Stimulated activated memory B cell treated with anti-CD40 and anti-IgM and Interleukin-4, amounts not matched to agents 10 μg/mL and 1 μg/mL and 100 μg/mL, for 72 hours (primary cell): Measurements from ENCODE around the gene ALX3.

Experiments
- ATAC-seq: fragments of 150-1000 bp; cut with Tn5 transposase; 2 replicates; pipeline ENCODE4 v1.10.0; 2021
- H3K27ac Mint-ChIP-seq: one replicate; pipeline ENCODE4 v1.8.0; 2022; ENCODE audit warnings: mild to moderate bottlenecking, mixed read lengths
- H3K27me3 Mint-ChIP-seq: one replicate; pipeline ENCODE4 v1.8.0; 2022; ENCODE audit warnings: mixed read lengths
- H3K36me3 Mint-ChIP-seq: one replicate; pipeline ENCODE4 v1.8.0; 2022; ENCODE audit warnings: mixed read lengths
- H3K4me1 Mint-ChIP-seq: one replicate; pipeline ENCODE4 v1.8.0; 2022; ENCODE audit warnings: mixed read lengths
- H3K4me3 Mint-ChIP-seq: one replicate; pipeline ENCODE4 v1.8.0; 2022; ENCODE audit warnings: mild to moderate bottlenecking, moderate library complexity, mixed read lengths
- H3K9me3 Mint-ChIP-seq: one replicate; pipeline ENCODE4 v1.8.0; 2022; ENCODE audit warnings: mixed read lengths

The ALX3 gene

DNA sequence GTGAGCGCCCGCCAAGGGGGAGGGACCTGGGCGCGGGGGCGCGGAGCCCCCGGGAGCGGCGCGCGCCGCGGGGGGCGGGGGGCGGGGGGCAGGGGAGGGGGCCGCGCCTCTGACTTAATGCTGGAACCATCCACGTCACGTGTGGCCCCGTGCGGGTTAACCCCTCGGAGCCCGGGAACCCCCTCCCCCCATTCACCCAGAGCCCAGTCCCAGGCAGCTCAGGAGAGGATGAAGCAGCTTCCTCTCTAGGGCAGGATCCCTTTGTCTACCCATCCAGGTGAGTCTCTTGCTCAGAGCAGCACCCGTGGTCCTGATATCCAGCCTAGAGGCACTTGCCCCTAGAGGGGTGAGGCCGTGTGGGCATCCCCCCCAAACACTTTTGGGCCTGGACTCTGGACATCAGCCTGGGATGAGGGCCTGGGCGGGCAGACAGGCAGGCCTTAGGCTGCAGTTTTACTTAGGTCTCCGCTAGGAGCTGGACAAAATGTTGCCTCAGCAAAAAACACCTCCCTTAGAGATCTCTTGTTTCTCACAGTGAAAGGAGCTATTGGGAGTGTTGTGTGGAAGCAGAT, at the start of gene ALX3:
TSS of gene ALX3 (minus strand) at position 2 of the 572 bp plus-strand sequence. CDS start 60 bp downstream, outside the sequence.
- H3K9me3 Mint-ChIP-seq = no peaks in the 10 kb centered on the region
- ATAC-seq = no peak
- H3K36me3 Mint-ChIP-seq = no peaks in the 10 kb centered on the region
- H3K27ac Mint-ChIP-seq = no peak within 1 kb of the TSS
- H3K27me3 Mint-ChIP-seq = peaks cover 77% of the 10 kb centered on the region
- peaks cover 26% of the 10 kb centered on the region for H3K4me1 Mint-ChIP-seq
- peak within 1 kb of the TSS; percentile 71 for H3K4me3 Mint-ChIP-seq

DNA sequence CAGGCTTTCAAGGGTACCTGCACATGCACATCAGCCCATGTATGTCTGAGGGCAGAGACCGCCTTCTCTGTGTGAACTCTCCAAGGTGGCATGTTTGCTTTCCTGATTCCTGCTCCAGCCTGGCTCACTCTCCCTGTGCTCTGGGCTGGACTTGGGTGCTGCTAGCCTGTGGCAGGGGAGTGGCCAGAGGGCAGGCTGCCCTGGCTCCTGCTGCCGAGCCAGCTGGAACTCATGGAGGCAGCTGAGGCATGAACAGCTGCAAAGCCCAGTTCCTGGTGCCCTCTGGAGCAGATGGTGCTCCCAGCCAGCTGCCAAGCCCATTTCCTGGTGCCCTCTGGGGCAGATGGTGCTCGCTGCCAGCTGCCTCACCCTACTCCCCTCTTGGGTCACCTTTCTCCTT, 49.4 kb upstream of the ALX3 start:
- H3K36me3 Mint-ChIP-seq = peaks cover 8% of the 10 kb centered on the region
- no peak overlapping the region for H3K27ac Mint-ChIP-seq
- no peak for ATAC-seq
- H3K4me3 Mint-ChIP-seq = no peak overlapping the region
- peaks cover 7% of the 10 kb centered on the region for H3K9me3 Mint-ChIP-seq
- H3K27me3 Mint-ChIP-seq = peaks cover 68% of the 10 kb centered on the region
- H3K4me1 Mint-ChIP-seq = peaks cover 13% of the 10 kb centered on the region

DNA sequence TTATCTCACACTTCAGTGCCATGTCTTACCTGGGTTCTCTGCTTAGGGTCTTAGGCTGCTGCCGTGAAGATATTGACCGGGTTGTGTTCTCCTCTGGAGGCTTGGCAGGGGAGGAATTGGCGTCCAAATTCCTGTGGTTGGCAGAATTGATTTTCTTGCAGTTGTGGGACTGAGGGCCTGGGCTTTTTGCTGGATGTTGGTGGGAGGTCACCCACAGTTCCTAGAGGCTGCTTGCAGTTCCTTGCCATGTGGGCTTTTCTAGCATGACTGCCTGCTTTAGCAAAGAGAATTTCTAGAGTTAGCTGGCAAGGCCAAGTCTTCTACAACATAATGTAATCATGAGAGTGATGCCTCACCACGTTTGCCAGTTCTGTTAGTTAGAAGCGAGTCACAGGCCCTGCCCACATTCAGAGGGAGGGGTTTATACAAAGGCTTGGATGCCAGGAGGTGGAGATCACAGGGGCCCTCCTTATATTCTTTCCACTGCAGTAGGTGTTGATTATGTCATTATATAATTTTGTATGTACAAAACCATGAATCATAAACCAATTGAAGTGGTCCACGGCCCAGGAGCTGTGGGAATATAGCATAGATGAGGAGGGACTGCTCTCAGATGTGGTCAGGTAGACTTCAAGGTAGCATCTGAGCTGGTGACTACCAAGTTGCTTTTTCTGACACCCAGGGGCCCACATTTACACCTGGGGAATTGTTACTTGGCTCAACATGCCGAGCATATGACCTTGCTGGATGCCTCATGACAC, 48.3 kb upstream of the ALX3 start:
- Mint-ChIP-seq H3K36me3 (peaks cover 8% of the 10 kb centered on the region), H3K27ac (no peak overlapping the region), H3K9me3 (peaks cover 7% of the 10 kb centered on the region), H3K27me3 (peaks cover 72% of the 10 kb centered on the region), H3K4me1 (peaks cover 13% of the 10 kb centered on the region), H3K4me3 (no peak overlapping the region)
- ATAC-seq = no peak

DNA sequence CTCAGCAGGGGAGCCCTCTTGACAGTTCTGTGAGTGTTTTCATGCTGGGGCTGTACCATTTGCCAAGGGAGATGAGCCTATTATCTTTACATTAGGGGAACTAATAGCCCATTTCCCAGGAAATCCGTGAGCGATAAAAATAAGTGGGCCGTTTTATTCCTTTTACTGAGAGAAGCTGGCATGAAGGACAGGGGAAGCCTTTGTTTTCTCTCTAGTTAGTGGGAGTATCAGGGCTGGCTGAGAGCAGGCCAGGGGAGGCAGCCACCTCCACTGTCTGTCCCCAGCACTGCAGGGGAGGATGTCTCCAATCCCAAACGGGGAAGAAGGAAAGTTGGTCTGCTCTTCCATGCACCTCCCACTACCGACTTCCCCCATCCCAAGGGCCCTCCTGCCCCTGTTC, 44.3 kb upstream of the ALX3 start:
- Mint-ChIP-seq H3K4me1 (peaks cover 6% of the 10 kb centered on the region), H3K4me3 (no peak overlapping the region), H3K27me3 (peaks cover 92% of the 10 kb centered on the region), H3K27ac (no peak overlapping the region), H3K9me3 (no peaks in the 10 kb centered on the region), H3K36me3 (no peaks in the 10 kb centered on the region)
- no peak for ATAC-seq

DNA sequence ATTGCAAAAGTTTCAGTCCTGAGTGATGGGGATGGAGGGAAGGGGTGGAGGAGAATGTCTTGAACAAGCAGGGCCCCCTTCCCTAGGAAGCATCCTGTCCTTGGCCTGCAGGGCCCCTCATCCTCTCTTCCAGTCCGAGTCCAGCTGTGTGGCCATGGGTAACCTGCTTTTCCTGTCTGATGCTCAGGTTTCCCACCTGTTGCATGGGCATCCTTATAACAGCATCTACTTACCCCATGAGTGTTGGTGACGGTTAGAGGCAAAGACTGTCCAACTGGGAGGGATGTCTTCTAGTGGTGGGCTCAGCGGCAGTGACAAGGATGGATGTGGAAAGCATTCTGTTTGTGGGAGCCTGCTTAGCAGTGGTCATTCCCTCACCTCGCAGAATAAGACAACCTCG, 43.7 kb upstream of the ALX3 start:
- Mint-ChIP-seq H3K36me3 (no peaks in the 10 kb centered on the region), H3K9me3 (no peaks in the 10 kb centered on the region), H3K27ac (no peak overlapping the region), H3K27me3 (peaks cover 92% of the 10 kb centered on the region), H3K4me1 (peaks cover 6% of the 10 kb centered on the region), H3K4me3 (no peak overlapping the region)
- no peak for ATAC-seq

DNA sequence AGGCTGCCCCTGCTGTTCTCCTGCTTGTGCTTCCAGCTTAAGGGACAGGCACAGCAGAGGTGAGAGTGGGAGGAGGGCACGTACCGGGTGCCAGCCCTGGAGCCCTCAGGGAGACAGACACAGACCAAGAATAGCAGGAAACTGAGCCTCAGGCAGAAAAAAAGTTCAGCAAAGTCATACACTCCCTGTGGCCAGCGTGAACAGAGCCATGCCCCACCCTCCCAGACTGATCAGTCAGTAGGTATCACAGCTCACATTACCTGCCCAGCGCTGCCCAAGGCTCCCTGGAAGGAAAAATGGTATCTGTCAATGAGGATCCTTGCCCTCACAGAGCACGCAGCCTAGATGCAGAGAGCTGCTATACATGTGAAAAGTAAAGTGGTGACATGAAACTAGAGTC, 43.1 kb upstream of the ALX3 start:
- no peaks in the 10 kb centered on the region for H3K9me3 Mint-ChIP-seq
- H3K27me3 Mint-ChIP-seq = peaks cover 92% of the 10 kb centered on the region
- peaks cover 6% of the 10 kb centered on the region for H3K4me1 Mint-ChIP-seq
- no peak overlapping the region for H3K4me3 Mint-ChIP-seq
- no peak for ATAC-seq
- H3K36me3 Mint-ChIP-seq = no peaks in the 10 kb centered on the region
- H3K27ac Mint-ChIP-seq = no peak overlapping the region

DNA sequence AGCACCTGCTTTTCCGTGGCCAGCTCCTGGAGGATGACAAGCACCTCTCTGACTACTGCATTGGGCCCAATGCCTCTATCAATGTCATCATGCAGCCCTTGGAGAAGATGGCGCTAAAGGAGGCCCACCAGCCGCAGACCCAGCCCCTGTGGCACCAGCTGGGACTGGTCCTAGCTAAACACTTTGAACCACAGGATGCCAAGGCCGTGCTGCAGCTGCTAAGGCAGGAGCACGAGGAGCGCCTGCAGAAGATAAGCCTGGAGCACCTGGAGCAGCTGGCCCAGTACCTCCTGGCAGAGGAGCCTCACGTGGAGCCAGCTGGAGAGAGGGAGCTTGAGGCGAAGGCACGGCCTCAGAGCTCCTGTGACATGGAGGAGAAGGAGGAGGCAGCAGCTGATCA, 42.2 kb upstream of the ALX3 start:
- H3K27ac Mint-ChIP-seq = no peak overlapping the region
- no peaks in the 10 kb centered on the region for H3K36me3 Mint-ChIP-seq
- no peak overlapping the region for H3K4me3 Mint-ChIP-seq
- H3K27me3 Mint-ChIP-seq = peaks cover 86% of the 10 kb centered on the region
- no peaks in the 10 kb centered on the region for H3K9me3 Mint-ChIP-seq
- H3K4me1 Mint-ChIP-seq = peaks cover 6% of the 10 kb centered on the region
- no peak for ATAC-seq

DNA sequence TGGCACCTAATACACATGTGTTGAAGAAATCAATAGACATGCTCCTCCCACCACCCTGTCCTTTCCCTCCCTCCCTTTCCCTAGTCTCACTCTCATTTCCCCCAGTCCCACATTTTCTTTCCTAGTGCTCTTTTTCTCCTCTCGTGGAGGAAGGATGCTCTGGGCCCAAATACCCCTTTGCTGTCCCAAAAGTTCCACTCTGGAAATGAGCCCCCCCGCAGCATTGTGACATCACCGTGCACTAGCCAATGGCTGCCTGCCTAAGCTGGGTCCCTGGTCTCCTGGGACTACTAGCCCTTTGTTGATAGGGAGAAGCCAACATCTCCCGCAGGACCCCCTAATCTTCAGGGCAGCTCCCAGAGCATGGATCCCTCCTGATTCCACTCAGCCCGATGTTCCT, 41.7 kb upstream of the ALX3 start, which contains the start of gene UBL4B:
TSS of gene UBL4B (plus strand) at position 301 of the 400 bp plus-strand sequence. CDS start at position 393, 92 bp downstream.
- H3K27ac Mint-ChIP-seq = no peak within 1 kb of the TSS
- no peaks in the 10 kb centered on the region for H3K9me3 Mint-ChIP-seq
- H3K4me3 Mint-ChIP-seq = no peak within 1 kb of the TSS
- H3K36me3 Mint-ChIP-seq = no peaks in the 10 kb centered on the region
- H3K4me1 Mint-ChIP-seq = peaks cover 6% of the 10 kb centered on the region
- peaks cover 86% of the 10 kb centered on the region for H3K27me3 Mint-ChIP-seq
- ATAC-seq = no peak

DNA sequence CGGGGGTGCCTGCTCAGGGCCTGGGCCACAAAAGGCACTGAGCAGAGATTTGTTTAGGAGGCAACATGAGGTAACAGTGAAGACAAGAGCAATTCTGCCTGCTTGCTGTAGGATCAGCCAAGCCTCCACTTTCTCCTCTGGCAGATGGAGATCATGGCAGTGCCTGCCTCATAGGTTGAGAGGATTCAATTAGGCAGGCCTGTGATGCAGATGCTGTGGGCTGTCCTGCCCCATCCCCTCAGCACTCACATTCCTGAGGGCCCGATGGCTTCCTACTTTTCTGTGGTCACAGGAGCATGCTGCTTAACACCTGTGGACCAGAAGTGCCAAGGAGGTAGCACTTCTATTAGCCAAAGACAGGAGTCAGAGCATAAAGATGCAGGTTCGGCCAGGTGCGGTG, 40.6 kb upstream of the ALX3 start:
- Mint-ChIP-seq H3K36me3 (no peaks in the 10 kb centered on the region), H3K4me3 (no peak overlapping the region), H3K27me3 (peaks cover 79% of the 10 kb centered on the region), H3K4me1 (no peaks in the 10 kb centered on the region), H3K27ac (no peak overlapping the region), H3K9me3 (no peaks in the 10 kb centered on the region)
- no peak for ATAC-seq

DNA sequence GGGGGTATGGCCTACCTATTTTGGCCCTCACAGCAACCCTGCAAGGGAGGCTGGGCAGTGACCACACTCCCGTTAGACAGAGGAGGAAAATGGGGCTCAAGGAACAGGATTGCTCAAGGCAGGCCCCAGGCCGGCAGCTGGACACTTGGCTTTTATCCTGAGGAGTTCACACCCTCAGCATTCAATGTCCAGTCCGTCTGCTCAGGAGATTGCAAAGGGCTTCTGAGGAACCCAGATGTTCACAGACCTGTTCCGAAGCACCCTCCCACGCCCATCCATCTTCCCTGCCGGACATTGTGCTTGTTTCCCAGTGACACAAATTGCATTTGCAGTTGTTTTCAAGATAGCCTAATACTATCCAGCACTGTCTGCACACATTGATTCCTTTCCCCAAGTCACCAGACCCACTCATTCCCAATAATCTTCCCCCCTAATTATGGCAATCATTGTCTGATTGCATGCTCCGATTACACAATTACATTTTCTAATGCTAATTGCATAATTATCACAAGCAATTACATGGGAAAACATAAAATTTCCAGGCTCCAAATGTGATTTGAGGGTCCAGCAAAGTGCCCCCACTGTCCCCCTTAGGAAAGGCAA, 37.5 kb upstream of the ALX3 start:
- Mint-ChIP-seq H3K4me3 (no peak overlapping the region), H3K9me3 (no peaks in the 10 kb centered on the region), H3K36me3 (no peaks in the 10 kb centered on the region), H3K27me3 (peaks cover 48% of the 10 kb centered on the region), H3K4me1 (no peaks in the 10 kb centered on the region), H3K27ac (no peak overlapping the region)
- ATAC-seq = no peak

DNA sequence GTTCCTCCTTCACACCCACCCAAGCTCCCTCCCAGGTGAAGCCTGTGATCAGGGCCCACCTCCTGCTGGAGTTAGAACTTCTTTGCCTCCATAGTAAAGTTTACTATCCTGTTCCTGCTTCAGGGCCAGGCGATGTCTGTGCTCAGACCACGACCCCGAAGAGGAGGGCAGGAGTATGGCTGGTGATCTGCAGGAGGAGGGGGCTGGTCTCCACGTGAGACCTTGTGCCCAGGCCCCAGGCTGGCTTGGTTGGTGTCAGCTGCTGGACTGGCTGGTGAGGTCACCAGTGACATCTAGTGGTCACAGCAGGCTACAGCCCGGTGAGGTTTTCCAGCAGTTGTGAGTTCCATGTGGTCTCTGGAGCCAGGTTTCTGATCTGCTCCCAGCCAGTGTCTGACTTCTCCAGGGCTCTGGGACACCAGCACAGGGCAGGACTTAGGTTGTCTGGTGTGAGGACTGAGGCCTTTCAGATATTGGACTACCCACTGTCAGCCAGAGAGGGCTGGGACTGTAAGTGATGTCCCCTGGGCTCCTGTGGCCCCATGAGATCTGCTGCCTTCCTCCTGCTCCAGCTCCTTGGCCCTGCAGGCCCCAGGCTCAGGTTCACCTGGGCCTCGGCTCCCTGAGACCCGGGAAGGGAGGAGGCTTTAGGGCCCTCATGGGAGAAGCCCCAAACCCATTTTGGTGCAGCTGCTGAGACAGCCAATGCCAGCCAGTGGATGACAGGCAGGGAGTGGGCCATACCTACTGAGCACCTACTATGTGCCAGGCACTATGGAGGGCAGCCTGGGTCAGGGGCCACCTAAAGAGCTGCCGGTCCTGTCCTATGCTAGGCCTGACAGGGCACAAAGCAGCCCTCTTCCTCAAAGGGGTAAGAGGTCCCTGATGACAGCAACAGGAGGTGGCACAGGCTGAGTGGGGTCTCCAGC, 35.8 kb upstream of the ALX3 start:
- Mint-ChIP-seq H3K4me1 (peaks cover 11% of the 10 kb centered on the region), H3K4me3 (no peak overlapping the region), H3K9me3 (no peaks in the 10 kb centered on the region), H3K36me3 (no peaks in the 10 kb centered on the region), H3K27me3 (peaks cover 41% of the 10 kb centered on the region), H3K27ac (no peak overlapping the region)
- peak; percentile 74 for ATAC-seq

DNA sequence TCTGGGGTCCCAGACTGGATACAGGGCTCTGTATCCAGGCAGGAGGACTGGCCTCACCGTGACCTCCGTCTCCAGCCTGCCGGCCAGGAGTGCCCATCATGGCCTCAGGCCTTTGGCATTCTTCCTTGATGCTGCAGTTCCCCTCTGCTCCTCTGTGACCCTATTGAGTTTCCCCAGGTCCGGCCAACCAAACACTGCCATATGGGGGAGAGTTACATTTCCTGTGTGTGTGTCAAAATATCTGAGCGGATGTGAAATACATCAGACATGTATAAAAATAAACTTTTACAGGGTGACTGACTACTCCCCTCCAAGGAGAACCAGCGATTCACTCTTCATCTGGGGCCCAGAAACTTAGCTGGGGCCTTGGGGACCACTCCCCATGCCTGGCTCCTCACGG, 31.6 kb upstream of the ALX3 start:
- Mint-ChIP-seq H3K9me3 (no peaks in the 10 kb centered on the region), H3K36me3 (no peaks in the 10 kb centered on the region), H3K4me1 (peaks cover 11% of the 10 kb centered on the region), H3K4me3 (no peak overlapping the region), H3K27ac (no peak overlapping the region), H3K27me3 (peaks cover 34% of the 10 kb centered on the region)
- no peak for ATAC-seq

DNA sequence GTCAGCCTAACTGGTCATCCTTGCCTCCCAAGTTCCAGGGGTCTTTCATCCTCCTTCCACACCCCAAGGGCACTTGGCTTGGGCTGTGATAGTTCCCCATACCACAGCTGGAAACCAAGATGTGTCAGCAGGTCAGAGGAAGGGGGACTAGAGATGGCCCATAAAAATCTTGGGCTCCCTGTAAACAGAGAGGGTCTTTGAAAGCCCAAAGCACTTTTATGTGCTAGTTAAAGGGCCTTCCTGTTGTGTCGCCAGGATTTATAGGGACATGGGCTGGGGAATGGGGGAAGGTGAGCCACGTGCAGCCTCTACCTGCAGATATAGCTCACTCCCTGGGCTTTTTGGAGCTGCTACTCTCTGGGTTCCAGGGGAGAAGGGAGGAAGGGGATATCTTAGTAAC, 29.9 kb upstream of the ALX3 start:
- peaks cover 11% of the 10 kb centered on the region for H3K4me1 Mint-ChIP-seq
- ATAC-seq = no peak
- no peak overlapping the region for H3K27ac Mint-ChIP-seq
- no peaks in the 10 kb centered on the region for H3K9me3 Mint-ChIP-seq
- H3K36me3 Mint-ChIP-seq = no peaks in the 10 kb centered on the region
- H3K4me3 Mint-ChIP-seq = no peak overlapping the region
- H3K27me3 Mint-ChIP-seq = peaks cover 48% of the 10 kb centered on the region

DNA sequence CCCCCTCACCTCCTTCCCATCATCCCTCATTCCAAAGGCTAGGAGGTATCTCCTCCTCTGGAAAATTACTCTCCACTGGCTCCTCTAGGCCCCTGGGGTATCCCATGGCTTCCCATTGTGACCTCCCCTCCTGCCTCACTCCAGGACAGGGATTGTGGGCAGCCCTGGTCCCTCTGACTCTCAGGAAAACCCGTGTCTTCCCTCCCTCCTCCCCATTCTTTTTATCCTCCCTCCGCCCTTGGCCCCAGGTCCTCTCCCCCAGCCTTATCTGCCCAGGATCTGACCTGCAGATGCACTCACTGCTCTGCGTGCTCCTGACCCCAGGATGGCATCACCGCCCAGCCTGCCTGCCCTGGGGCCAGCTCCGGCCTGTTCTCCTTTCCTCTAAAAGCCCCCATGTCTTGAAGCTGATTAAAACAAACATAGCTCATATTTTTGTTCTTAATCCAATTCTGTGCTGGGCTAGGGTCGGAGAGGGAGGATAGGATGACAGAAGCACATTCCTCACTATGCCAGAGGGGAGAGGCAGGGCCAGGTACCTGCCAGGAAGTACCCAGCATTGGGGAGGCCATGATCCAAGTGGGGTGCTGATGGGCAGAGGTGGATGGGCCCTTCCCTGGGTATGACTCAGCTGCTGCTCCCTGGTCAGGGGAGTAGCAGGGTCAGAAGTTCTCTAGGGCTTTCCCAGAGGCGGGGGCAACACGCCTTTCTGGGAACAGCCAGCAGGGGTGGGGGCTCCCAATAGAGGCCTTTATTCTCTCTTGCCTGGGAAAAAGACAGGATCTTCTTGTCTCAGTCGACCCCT, 28.0 kb upstream of the ALX3 start:
- Mint-ChIP-seq H3K36me3 (no peaks in the 10 kb centered on the region), H3K4me3 (no peak overlapping the region), H3K27me3 (peaks cover 49% of the 10 kb centered on the region), H3K4me1 (peaks cover 11% of the 10 kb centered on the region), H3K27ac (no peak overlapping the region), H3K9me3 (no peaks in the 10 kb centered on the region)
- ATAC-seq = no peak
